ENCODE measurements around the gene CCDC167.

The CCDC167 gene

DNA sequence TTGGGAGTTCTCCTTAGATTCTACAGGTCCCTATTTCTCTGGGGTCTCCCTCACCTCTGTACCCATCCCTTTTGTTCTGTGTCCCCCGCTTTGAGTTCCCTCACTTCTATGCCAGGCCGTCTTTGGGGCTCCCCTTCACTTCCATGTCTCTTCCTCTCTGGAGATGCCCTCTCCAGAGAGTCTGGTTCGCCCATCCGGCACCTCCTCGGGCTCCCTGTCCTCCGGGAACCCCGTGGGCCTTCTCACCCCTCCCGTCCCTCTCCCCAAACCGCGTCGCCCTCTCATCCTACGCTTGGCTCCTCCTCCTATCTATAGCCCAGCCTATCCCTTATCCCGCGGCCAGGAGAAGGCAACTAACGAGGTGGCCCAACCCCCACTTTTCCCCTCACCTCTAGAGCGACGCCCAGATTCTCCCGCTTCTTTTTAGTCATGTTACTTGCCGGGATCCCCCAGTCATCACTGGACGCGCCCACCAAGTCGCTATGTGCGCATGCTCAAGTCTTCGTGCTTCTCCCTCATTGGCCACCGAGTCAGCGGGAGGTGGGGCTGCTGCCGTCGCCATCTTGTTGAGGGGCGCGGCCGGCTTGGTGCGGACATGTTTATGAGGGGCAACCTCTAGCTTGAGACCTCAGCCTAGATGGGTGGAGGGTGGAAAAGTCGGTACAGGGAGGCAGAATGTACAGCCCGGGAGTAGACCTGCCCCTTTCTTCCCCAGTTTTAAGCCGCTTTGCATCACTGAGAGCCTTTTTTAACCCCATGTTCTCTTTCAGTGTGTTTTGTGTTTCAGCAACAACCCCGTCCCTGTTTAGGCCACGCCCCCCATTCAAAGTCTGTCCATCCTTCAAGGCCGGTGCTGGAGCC is at the start of gene CCDC167:
Gene CCDC167 (minus strand): TSS at position 461 of the 861 bp plus-strand sequence. CDS start 30 bp downstream, at position 431.
- DNase-seq (ENCODE audit: low read depth in 2 of 2), result peak; percentile 92 to 94

GRCh38 chr6:37549154-37549553 is 49.5 kb upstream of the CCDC167 start:
- no peak for DNase-seq (ENCODE audit: low read depth in 2 of 2)

DNA sequence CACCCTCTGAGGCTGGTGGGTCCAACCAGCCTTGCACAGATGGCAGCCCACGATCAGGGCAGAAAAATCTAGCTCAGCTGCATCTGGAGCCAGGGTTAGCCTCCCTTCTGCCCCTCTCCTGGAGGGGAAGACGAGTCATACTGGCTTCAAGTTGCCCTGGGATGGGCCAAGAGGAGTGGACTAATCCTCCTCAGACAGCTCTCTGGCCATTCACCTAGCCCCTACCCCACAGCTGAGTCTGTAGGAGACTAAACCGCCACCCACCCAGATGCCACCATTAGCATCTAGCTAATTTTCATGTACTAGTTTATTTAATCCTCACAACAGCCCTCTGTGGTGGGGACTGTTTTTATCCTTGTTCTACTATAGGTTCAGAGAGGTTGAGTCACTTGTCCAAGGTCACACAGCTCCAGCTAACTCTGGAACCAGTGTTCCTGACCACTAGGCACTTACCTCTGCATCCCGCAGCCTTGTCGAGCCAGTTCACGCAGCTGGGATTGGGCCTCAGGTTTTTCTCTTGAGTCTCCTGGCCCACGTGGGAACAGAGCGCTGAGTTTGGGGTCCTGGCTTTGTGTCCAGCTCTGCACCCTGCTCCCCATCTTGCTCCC is 48.5 kb upstream of the CCDC167 start:
- no peak for DNase-seq (ENCODE audit: low read depth in 2 of 2)

DNA sequence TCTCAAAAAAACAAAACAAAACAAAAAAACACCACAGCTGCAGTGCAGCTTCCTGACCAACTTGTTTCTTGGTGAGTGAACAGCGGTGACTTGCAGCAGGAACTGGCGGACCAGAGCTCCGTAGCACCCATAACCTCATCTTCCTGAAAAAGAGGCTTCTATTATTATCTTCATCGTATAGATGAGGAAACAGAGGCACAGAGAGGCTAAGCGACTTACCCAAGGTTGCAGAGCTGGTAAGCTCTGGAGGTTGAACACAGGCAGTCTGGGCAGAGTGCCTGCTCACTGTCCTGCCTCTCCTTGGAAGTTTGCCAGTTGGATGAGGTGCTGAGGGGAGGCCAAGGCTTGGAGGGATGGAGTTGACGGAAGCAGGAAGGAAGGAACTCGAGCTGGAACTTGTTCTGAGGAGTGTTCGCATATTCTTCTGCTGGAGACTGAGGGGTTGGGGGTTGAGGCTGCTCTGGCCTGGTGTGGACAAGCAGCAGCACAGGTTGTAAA is 47.9 kb upstream of the CCDC167 start:
- no peak for DNase-seq (ENCODE audit: low read depth in 2 of 2)

DNA sequence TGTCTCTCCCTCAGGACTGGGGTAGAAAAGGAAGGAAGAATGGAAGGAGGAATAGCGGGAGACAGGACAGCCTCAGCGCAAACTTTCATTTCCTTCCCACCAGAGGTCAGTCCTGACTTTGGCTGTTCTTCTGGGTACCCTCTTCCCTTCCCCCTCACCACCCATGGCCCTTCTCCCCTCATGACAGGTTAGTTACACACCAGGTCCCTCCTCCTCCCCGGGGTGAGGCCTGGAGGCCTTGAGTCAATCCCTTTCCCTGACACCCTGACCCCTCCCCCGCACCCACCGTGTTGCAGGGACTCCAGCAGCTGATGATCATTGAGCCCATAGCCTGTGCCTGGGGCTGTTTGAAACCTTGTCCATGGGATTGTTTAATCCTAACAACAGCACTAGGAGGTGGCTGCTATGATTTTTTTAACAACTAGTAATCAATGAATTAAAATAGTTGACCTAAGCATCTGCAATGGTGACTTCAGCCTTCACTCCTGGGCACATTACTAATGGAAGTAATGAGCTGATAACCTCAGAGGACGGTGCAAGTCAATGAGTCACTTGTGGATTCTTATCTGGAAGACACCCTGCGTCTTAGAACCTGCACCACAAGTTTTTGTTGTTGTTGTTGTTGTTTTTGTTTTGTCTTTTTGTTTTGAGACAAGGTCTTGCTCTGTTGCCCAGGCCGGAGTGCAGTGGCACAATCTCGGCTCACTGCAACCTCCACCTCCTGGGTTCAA is 46.6 kb upstream of the CCDC167 start:
- no peak for DNase-seq (ENCODE audit: low read depth in 2 of 2)

DNA sequence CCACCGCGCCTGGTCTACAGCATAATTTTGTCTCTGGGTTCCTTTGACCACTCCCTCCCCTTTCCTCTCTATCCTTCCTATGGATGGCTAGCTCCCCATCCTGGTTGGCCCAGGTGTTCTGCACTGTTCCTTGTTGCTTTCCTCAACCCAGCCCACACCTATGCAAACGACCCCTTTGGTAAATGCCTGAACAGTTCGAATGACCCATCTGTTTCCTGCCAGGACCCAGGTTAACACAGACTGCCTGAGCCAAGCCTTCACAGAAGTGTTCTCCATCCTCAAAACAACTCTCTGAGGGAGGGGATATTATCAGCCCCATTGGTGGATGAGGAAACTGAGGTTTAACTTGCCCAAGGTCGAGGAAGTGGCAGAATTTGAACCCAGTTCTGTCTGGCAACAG is 44.8 kb upstream of the CCDC167 start:
- no peak for DNase-seq (ENCODE audit: low read depth in 2 of 2)

GRCh38 chr6:37543361-37543760 is 43.7 kb upstream of the CCDC167 start:
- no peak for DNase-seq (ENCODE audit: low read depth in 2 of 2)

GRCh38 chr6:37541346-37541745 is 41.7 kb upstream of the CCDC167 start:
- no peak for DNase-seq (ENCODE audit: low read depth in 2 of 2)

GRCh38 chr6:37540390-37540789 is 40.7 kb upstream of the CCDC167 start:
- no peak for DNase-seq (ENCODE audit: low read depth in 2 of 2)

DNA sequence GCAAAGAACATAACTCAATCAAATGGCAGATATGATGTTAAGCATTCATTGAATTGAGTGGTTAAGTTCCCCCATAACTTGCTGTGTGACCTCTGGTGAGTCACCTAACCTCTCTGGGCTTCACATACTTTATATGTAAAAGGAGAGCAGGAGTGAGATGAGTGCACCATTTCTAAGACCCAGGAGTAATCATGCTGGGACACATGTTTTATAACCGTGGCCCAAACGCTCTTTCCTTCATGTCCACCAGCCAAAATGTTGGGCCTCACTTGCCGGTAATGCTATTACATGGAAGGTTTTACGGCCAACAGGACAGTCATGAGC is 40.3 kb upstream of the CCDC167 start:
- no peak for DNase-seq (ENCODE audit: low read depth in 2 of 2)

DNA sequence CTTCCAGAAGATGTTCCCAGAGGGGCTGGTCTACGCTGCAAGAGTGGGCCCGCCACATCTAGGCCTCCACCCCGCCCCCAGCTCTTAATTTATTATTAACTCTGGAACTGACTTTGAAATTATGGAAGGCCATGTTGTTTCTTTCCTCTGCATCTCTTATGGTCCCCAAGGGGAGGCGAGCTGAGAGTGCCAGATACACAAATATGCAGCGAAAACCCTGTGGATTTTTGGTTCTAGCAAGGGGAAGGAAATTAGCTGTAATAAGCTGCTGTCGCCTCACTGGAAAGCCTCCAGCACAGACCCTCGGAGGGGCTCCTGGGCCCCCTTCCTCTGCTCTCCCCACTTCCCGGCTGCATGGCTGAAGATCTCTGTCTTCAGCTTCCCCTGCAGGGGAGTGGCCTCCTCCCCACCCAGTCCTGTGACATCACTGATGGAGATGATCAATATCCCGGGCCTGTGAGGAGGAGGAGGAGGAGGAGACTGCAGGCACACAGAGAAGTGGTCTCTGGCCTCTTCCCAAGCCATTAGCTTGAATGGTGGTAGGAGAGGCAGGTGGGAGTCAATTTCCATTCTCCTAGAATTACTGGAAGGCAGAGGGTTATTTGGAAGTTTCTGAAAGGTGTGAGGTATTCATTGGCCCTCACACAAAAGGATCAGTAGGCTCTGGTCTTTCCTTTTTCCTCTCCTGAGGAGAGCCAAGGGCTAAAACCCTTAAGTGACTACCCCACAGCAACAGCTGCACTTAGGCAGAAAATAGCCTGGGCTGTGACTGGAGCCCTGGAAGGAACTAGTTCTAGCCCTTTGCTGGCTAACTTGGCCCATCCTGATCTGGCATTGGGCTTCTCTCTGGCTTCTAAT is 39.7 kb upstream of the CCDC167 start:
- no peak for DNase-seq (ENCODE audit: low read depth in 2 of 2)

GRCh38 chr6:37538107-37538506 is 38.4 kb upstream of the CCDC167 start:
- no peak for DNase-seq (ENCODE audit: low read depth in 2 of 2)

GRCh38 chr6:37537548-37537947 is 37.9 kb upstream of the CCDC167 start:
- DNase-seq (ENCODE audit: low read depth in 2 of 2), result no peak

DNA sequence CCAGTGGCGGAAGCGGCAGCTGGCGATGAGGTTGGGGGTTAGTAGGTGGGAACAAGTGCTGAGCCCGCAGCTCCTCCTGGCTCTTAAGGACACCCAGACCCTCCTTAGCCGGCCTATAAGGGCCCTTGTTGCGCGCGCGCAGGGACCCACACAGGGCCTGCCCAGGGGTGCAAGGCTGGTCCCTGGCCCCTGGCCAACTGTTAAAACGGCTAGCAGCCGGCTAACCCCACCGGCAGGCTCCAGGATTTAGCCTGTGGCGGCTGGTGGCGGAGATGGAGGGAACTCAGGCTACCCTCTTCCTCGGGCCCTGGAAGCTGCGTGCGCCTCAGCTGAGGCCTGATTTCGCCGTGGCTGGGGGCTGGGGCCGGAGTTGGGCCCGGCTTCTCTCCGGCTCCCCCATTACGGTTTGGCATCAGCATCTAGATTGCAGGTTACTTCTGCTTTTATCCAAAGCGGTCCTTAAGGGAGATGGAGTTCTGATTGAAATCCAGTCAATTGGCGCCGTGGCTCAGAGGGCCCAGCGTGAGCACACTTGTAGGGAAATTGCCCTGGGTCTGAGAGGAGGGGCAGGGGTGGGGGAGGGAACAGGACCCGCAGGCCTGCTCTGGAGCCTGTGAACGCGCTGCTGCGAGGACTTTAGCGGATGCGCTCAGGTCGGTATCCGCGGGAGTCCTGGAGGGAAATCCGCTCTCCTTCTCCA is 36.9 kb upstream of the CCDC167 start:
- DNase-seq (ENCODE audit: low read depth in 2 of 2), result no peak

- peak in 1 of 2 donors; percentile 27 for DNase-seq (ENCODE audit: low read depth in 2 of 2)
These were observed 36.2 kb upstream of the CCDC167 start for GRCh38 chr6:37535759-37536490.

GRCh38 chr6:37535428-37535758 is 35.7 kb upstream of the CCDC167 start:
- no peak for DNase-seq (ENCODE audit: low read depth in 2 of 2)

GRCh38 chr6:37534893-37535292 is 35.2 kb upstream of the CCDC167 start:
- no peak for DNase-seq (ENCODE audit: low read depth in 2 of 2)

DNA sequence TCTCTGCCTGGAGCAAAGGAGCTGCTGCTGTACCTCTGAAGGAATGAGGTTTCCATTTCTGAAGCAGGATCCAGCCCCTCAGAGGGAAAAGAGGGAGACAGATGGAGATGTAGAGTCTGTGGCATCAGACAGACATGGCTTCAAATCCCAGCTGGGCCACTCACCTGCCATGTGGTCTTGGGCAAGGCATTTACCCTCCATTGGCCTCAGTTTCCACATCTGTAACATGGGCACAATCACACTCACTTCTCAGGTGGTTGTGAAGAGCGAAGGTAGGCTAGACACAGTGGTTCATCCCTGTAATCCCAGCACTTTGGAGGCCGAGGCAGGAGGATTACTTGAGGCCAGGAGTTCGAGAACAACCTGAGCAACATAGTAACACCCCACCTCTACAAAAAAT is 32.4 kb upstream of the CCDC167 start:
- DNase-seq (ENCODE audit: low read depth in 2 of 2), result no peak

GRCh38 chr6:37531437-37532036 is 31.8 kb upstream of the CCDC167 start:
- DNase-seq (ENCODE audit: low read depth in 2 of 2), result no peak

- no peak for DNase-seq (ENCODE audit: low read depth in 2 of 2)
These were observed 31.3 kb upstream of the CCDC167 start for GRCh38 chr6:37531026-37531425.
